H9 (cell line): ENCODE data around the gene STK10. TPM values are rescaled to one million over a fixed set of nuclear protein-coding genes. Genes with fewer than 3 reads are reported as not detected.
A peak's percentile ranks its signal among the peaks of the same experiment; 100 is the strongest.

ENCODE experiments used
- DNase-seq: peaks from one replicate; pipeline ENCODE4 v3.0.0-alpha.2; 2017
- H2AFZ ChIP-seq: one replicate; pipeline ENCODE4 v1.6.1; 2013; ENCODE audit warnings: mild to moderate bottlenecking, low read length, control low read depth, moderate library complexity
- H2AK5ac ChIP-seq: 2 replicates; pipeline ENCODE4 v1.6.1; 2013; ENCODE audit warnings: low read length, control low read depth, mixed read lengths; ENCODE audit not compliant: insufficient read length
- H2BK120ac ChIP-seq: one replicate; pipeline ENCODE4 v1.6.1; 2013; ENCODE audit warnings: low read depth, mild to moderate bottlenecking, low read length, control low read depth, inconsistent platforms; ENCODE audit not compliant: poor library complexity, severe bottlenecking
- H2BK12ac ChIP-seq: 2 replicates; pipeline ENCODE4 v1.6.1; 2013; ENCODE audit warnings: low read length, control low read depth, mixed read lengths, low read depth; ENCODE audit not compliant: insufficient read length
- H2BK15ac ChIP-seq: 2 replicates; pipeline ENCODE4 v1.6.1; 2013; ENCODE audit warnings: low read depth, low read length, control low read depth
- H2BK20ac ChIP-seq: one replicate; pipeline ENCODE4 v1.6.1; 2013; ENCODE audit warnings: low read depth, mild to moderate bottlenecking, low read length, control low read depth, inconsistent platforms; ENCODE audit not compliant: poor library complexity, severe bottlenecking
- H2BK5ac ChIP-seq: 2 replicates; pipeline ENCODE4 v1.6.1; 2013; ENCODE audit warnings: low read length, control low read depth, mixed read lengths; ENCODE audit not compliant: insufficient read length
- H3K14ac ChIP-seq: 2 replicates; pipeline ENCODE4 v1.6.1; 2013; ENCODE audit warnings: low read length, control low read depth; ENCODE audit not compliant: insufficient read depth
- H3K18ac ChIP-seq: 2 replicates; pipeline ENCODE4 v1.6.1; 2013; ENCODE audit warnings: low read depth, mild to moderate bottlenecking, mixed read lengths, low read length, control low read depth; ENCODE audit not compliant: insufficient read length
- H3K23ac ChIP-seq: 2 replicates; pipeline ENCODE4 v1.6.1; 2013; ENCODE audit warnings: low read length, control low read depth, mixed read lengths, low read depth; ENCODE audit not compliant: insufficient read length
- H3K23me2 ChIP-seq: 2 replicates; pipeline ENCODE4 v1.6.1; 2013; ENCODE audit warnings: low read depth, mild to moderate bottlenecking, mixed read lengths, low read length, control low read depth; ENCODE audit not compliant: insufficient read length, poor library complexity, severe bottlenecking
- H3K27ac ChIP-seq: 2 replicates; pipeline ENCODE4 v1.5.1; 2013; ENCODE audit warnings: low read length, control low read depth, mixed read lengths, low read depth; ENCODE audit not compliant: insufficient read length
- H3K27me3 ChIP-seq: 2 replicates; pipeline ENCODE4 v1.6.1; 2013; ENCODE audit warnings: low read length, control low read depth, inconsistent platforms; ENCODE audit not compliant: insufficient read depth
- H3K4ac ChIP-seq: 2 replicates; pipeline ENCODE4 v1.6.1; 2013; ENCODE audit warnings: low read depth, mild to moderate bottlenecking, control low read depth, inconsistent platforms, low read length, moderate library complexity
- H3K4me1 ChIP-seq: 2 replicates; pipeline ENCODE4 v1.6.1; 2013; ENCODE audit warnings: low read length, control low read depth, inconsistent platforms; ENCODE audit not compliant: insufficient read depth
- H3K4me2 ChIP-seq: 2 replicates; pipeline ENCODE4 v1.6.1; 2013; ENCODE audit warnings: low read length, control low read depth, mixed read lengths; ENCODE audit not compliant: insufficient read length, insufficient read depth
- H3K56ac ChIP-seq: 2 replicates; pipeline ENCODE4 v1.6.1; 2013; ENCODE audit warnings: low read depth, mild to moderate bottlenecking, mixed read lengths, low read length, control low read depth; ENCODE audit not compliant: insufficient read length
- H3K79me1 ChIP-seq: 2 replicates; pipeline ENCODE4 v1.6.1; 2013; ENCODE audit warnings: low read depth, mild to moderate bottlenecking, moderate library complexity, low read length, control low read depth, inconsistent platforms; ENCODE audit not compliant: insufficient read depth, poor library complexity, severe bottlenecking
- H3K79me2 ChIP-seq: 2 replicates; pipeline ENCODE4 v1.6.1; 2013; ENCODE audit warnings: low read length, control low read depth, inconsistent platforms; ENCODE audit not compliant: insufficient read depth
- H3K9ac ChIP-seq: 2 replicates; pipeline ENCODE4 v1.6.1; 2013; ENCODE audit warnings: low read length, control low read depth, mixed read lengths; ENCODE audit not compliant: insufficient read length; ENCODE audit errors: extremely low read depth
- H3K9me3 ChIP-seq: one replicate; pipeline ENCODE4 v1.6.1; 2013; ENCODE audit warnings: low read depth, low read length, inconsistent platforms; ENCODE audit not compliant: control insufficient read depth
- H3T11ph ChIP-seq: one replicate; pipeline ENCODE4 v1.6.1; 2013; ENCODE audit warnings: mild to moderate bottlenecking, low read length, control low read depth, inconsistent platforms
- H4K20me1 ChIP-seq: one replicate; pipeline ENCODE4 v1.6.1; 2013; ENCODE audit not compliant: control insufficient read depth, insufficient read length, insufficient read depth
- H4K5ac ChIP-seq: 2 replicates; pipeline ENCODE4 v1.6.1; 2013; ENCODE audit warnings: low read depth, mild to moderate bottlenecking, mixed read lengths, low read length, control low read depth; ENCODE audit not compliant: insufficient read length
- H4K8ac ChIP-seq: replicated peaks from 2 replicates; pipeline ENCODE4 v1.6.1; 2013; ENCODE audit warnings: low read length, control low read depth, mixed read lengths, low read depth; ENCODE audit not compliant: insufficient read length
- H4K91ac ChIP-seq: 2 replicates; pipeline ENCODE4 v1.6.1; 2013; ENCODE audit warnings: low read depth, mild to moderate bottlenecking, moderate library complexity, mixed read lengths, low read length, control low read depth; ENCODE audit not compliant: insufficient read length
- H3K27ac Mint-ChIP-seq, 3 experiments: 2 replicates in 2 of 3; 3 replicates in 1 of 3; pipeline ENCODE4 v1.8.0; 2020 to 2021; ENCODE audit warnings: mixed read lengths in 3 of 3, mild to moderate bottlenecking in 1 of 3, moderate library complexity in 1 of 3
- H3K27me3 Mint-ChIP-seq: 2 replicates; pipeline ENCODE4 v1.8.0; 2021; ENCODE audit warnings: low read depth, mild to moderate bottlenecking, moderate library complexity, mixed read lengths
- H3K36me3 Mint-ChIP-seq, 3 experiments: 2 replicates in 2 of 3; 3 replicates in 1 of 3; pipeline ENCODE4 v1.8.0; 2020 to 2021; ENCODE audit warnings: low read depth in 3 of 3, mixed read lengths in 3 of 3; ENCODE audit not compliant: insufficient read depth in 1 of 3
- H3K4me1 Mint-ChIP-seq, 2 experiments: 2 replicates each; pipeline ENCODE4 v1.8.0; 2020; ENCODE audit warnings: mixed read lengths in 2 of 2
- H3K4me3 Mint-ChIP-seq, 2 experiments: 2 replicates in 1 of 2; 3 replicates in 1 of 2; pipeline ENCODE4 v1.8.0; 2020 to 2021; ENCODE audit warnings: mild to moderate bottlenecking in 2 of 2, mixed read lengths in 2 of 2, moderate library complexity in 1 of 2
- H3K9me3 Mint-ChIP-seq, 2 experiments: 2 replicates in 1 of 2; 3 replicates in 1 of 2; pipeline ENCODE4 v1.8.0; 2020; ENCODE audit warnings: mild to moderate bottlenecking in 2 of 2, mixed read lengths in 2 of 2, moderate library complexity in 1 of 2
- WGBS: extraction: QIAGEN DNeasy Blood & Tissue Kit; methylation state at CpG from one replicate; pipeline ENCODE4 v1.1.7; 2013; ENCODE audit warnings: missing lambda C conversion rate, low lambda C conversion rate, mixed read lengths; ENCODE audit not compliant: insufficient read length; ENCODE audit errors: extremely low coverage; 5-methylcytosine and 5-hydroxymethylcytosine counted together
- total RNA-seq: library from RNA; stranded (reverse); gene quantifications from 2 replicates; pipeline ENCODE4 v1.2.1, GENCODE V29; 2021
- TF ChIP-seq, protein P1 (sequence below): fragments of 200-600 bp; sonication (generic); conservative IDR thresholded peaks from 3 replicates; pipeline ENCODE4 v1.8.0; 2021; ENCODE audit warnings: antibody characterized with exemption, mild to moderate bottlenecking

Gene STK10
- total RNA-seq, 1 experiment from 2014 or later: 14.6 TPM

- Histone ChIP-seq H3K14ac (no peak overlapping the region), H3K79me2 (no peaks in the 10 kb centered on the region), H2BK20ac (no peak overlapping the region), H3K27ac (no peak overlapping the region), H2BK15ac (no peak overlapping the region), H3K27me3 (no peaks in the 10 kb centered on the region), H3K23me2 (peaks cover 6% of the 10 kb centered on the region), H3K56ac (no peak overlapping the region), H3T11ph (no peak overlapping the region), H2AK5ac (no peak overlapping the region), H4K20me1 (no peaks in the 10 kb centered on the region), H3K79me1 (no peaks in the 10 kb centered on the region), H3K18ac (no peak overlapping the region), H4K5ac (no peak overlapping the region), H2BK5ac (no peak overlapping the region), H4K8ac (no peak overlapping the region), H3K4me1 (no peaks in the 10 kb centered on the region), H3K23ac (no peak overlapping the region), H2BK120ac (no peak overlapping the region), H2AFZ (no peak overlapping the region), H3K4me2 (no peak overlapping the region), H2BK12ac (no peak overlapping the region), H3K9me3 (no peaks in the 10 kb centered on the region), H3K4ac (no peak overlapping the region), H3K9ac (no peak overlapping the region), H4K91ac (no peak overlapping the region)
- H3K9me3 Mint-ChIP-seq: peaks cover 0 to 2% of the 10 kb centered on the region in 2 experiments; a peak in 1 of 5 replicates
- H3K4me1 Mint-ChIP-seq: peaks cover 4 to 8% of the 10 kb centered on the region in 2 experiments; a peak in 1 of 4 replicates
- H3K27ac Mint-ChIP-seq: peak overlapping the region in 1 of 3 experiments; percentile 57; a peak in 2 of 7 replicates
- no peak for DNase-seq
- H3K4me3 Mint-ChIP-seq: no peak overlapping the region
- peaks cover 0 to 6% (median 2%) of the 10 kb centered on the region in 3 experiments; a peak in 3 of 7 replicates for H3K36me3 Mint-ChIP-seq
- no peaks in the 10 kb centered on the region for H3K27me3 Mint-ChIP-seq
- TF ChIP-seq, protein P1, sequence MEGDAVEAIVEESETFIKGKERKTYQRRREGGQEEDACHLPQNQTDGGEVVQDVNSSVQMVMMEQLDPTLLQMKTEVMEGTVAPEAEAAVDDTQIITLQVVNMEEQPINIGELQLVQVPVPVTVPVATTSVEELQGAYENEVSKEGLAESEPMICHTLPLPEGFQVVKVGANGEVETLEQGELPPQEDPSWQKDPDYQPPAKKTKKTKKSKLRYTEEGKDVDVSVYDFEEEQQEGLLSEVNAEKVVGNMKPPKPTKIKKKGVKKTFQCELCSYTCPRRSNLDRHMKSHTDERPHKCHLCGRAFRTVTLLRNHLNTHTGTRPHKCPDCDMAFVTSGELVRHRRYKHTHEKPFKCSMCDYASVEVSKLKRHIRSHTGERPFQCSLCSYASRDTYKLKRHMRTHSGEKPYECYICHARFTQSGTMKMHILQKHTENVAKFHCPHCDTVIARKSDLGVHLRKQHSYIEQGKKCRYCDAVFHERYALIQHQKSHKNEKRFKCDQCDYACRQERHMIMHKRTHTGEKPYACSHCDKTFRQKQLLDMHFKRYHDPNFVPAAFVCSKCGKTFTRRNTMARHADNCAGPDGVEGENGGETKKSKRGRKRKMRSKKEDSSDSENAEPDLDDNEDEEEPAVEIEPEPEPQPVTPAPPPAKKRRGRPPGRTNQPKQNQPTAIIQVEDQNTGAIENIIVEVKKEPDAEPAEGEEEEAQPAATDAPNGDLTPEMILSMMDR: no peak
- WGBS: no CpG with 5 or more reads among the region's 10 CpGs
Observed at GRCh38 chr5:172085738-172086137, 102.3 kb downstream of the STK10 start.
